Sigmoid colon (tissue), 4 donors: ENCODE data around the gene SPATC1L.

Experiments used
- CTCF ChIP-seq, 4 experiments: fragments of 450-650 bp in 3 of 4; fragments of 200-600 bp in 1 of 4; IDR thresholded peaks; one replicate each; pipeline ENCODE4 v1.5.1; 2016 to 2019; ENCODE audit warnings: antibody characterized with exemption in 4 of 4, mild to moderate bottlenecking in 3 of 4, moderate library complexity in 2 of 4
- POLR2AphosphoS5 ChIP-seq, 4 donors: sonication (generic); formaldehyde crosslinking; IDR thresholded peaks; one replicate each; pipeline ENCODE4 v1.6.1; 2017; ENCODE audit warnings: antibody characterized with exemption in 4 of 4

- TF ChIP-seq CTCF (IDR thresholded peaks at IDR 0.05) (no peak), POLR2AphosphoS5 (IDR thresholded peaks at IDR 0.05) (peak in 1 of 4 donors; percentile 5)
These were observed 62.0 kb downstream of the SPATC1L start for GRCh38 chr21:46122237-46122671.
